CD4-positive, alpha-beta T cell treated with Interleukin-6 for 4 hours (primary cell): ENCODE data around the gene PLP2.
"Not testable (repeated sequence)": the region's sequence is repeated elsewhere in the genome, so short reads cannot be mapped to it uniquely, and the experiment has no call there.

ENCODE experiments used
- DNase-seq: peaks from one replicate; pipeline ENCODE4 v3.0.0-alpha.2; 2020; ENCODE audit warnings: mixed read lengths

PLP2 gene

GRCh38 chrX:49171752-49172279 lies at the start of gene PLP2:
PLP2 (plus strand) TSS chrX:49171898; CDS start chrX:49172001, 103 bp downstream.
- peak; percentile 84 for DNase-seq

GRCh38 chrX:49122499-49122898 lies 49.2 kb upstream of the PLP2 start:
- DNase-seq: no peak

GRCh38 chrX:49127742-49128258 lies 43.9 kb upstream of the PLP2 start:
- not testable (repeated sequence) for DNase-seq

- no peak for DNase-seq
Measured at GRCh38 chrX:49129427-49129826, 42.3 kb upstream of the PLP2 start.

GRCh38 chrX:49132275-49132674 lies 39.4 kb upstream of the PLP2 start:
- DNase-seq: not testable (repeated sequence)

- no peak for DNase-seq
Measured at GRCh38 chrX:49133759-49134158, 37.9 kb upstream of the PLP2 start.

- no peak for DNase-seq
Measured at GRCh38 chrX:49137492-49137891, 34.2 kb upstream of the PLP2 start.

- DNase-seq: no peak
Measured at GRCh38 chrX:49139713-49140112, 32.0 kb upstream of the PLP2 start.

GRCh38 chrX:49142264-49142663 lies 29.4 kb upstream of the PLP2 start:
- peak; percentile 12 for DNase-seq

GRCh38 chrX:49143154-49143553 lies 28.5 kb upstream of the PLP2 start:
- not testable (repeated sequence) for DNase-seq

- no peak for DNase-seq
Measured at GRCh38 chrX:49147282-49147681, 24.4 kb upstream of the PLP2 start.

- DNase-seq: no peak
Measured at GRCh38 chrX:49147936-49148335, 23.8 kb upstream of the PLP2 start.

GRCh38 chrX:49148390-49149100 lies 23.2 kb upstream of the PLP2 start:
- not testable (repeated sequence) for DNase-seq

GRCh38 chrX:49149291-49149690 lies 22.4 kb upstream of the PLP2 start:
- not testable (repeated sequence) for DNase-seq

GRCh38 chrX:49153467-49153866 lies 18.2 kb upstream of the PLP2 start:
- DNase-seq: no peak

GRCh38 chrX:49155243-49155899 lies 16.3 kb upstream of the PLP2 start:
- peak; percentile 60 for DNase-seq

- DNase-seq: peak; percentile 88
Measured at GRCh38 chrX:49155900-49156837, 15.5 kb upstream of the PLP2 start.

- no peak for DNase-seq
Measured at GRCh38 chrX:49157194-49157593, 14.5 kb upstream of the PLP2 start.

GRCh38 chrX:49160908-49161307 lies 10.8 kb upstream of the PLP2 start:
- no peak for DNase-seq

- DNase-seq: no peak
Measured at GRCh38 chrX:49161632-49162031, 10.1 kb upstream of the PLP2 start.

GRCh38 chrX:49162620-49163019 lies 9.1 kb upstream of the PLP2 start, which contains the start of gene MAGIX:
MAGIX (plus strand) TSS chrX:49162758; CDS start chrX:49162890, 132 bp downstream.
- no peak for DNase-seq

- DNase-seq: peak; percentile 85
Measured at GRCh38 chrX:49163555-49164419, 7.9 kb upstream of the PLP2 start.
